ENCODE measurements around the gene CBLL1.

- TF ChIP-seq DPF2 (CRISPR knock-in tag; IDR thresholded peaks at IDR 0.05; ENCODE audit: borderline replicate concordance, low read depth) (no peak), ZNF274 (CRISPR knock-in tag; IDR thresholded peaks at IDR 0.05) (no peak; the same call in 1 of the 2 replicates), ZBTB21 (CRISPR knock-in tag; IDR thresholded peaks at IDR 0.05) (no peak), SP1 (IDR thresholded peaks at IDR 0.05) (no peak), SP1 (CRISPR knock-in tag; IDR thresholded peaks at IDR 0.05) (no peak), EP300 (IDR thresholded peaks at IDR 0.05; ENCODE audit: low read depth in 2 of 2, low read length in 2 of 2) (no peak), EP300 (CRISPR knock-in tag; IDR thresholded peaks at IDR 0.05; ENCODE audit: borderline replicate concordance) (no peak), PHF21A (CRISPR knock-in tag; IDR thresholded peaks at IDR 0.05) (no peak), ZNF619 (CRISPR knock-in tag; IDR thresholded peaks at IDR 0.05) (peak; percentile 96), TRIM24 (CRISPR knock-in tag; IDR thresholded peaks at IDR 0.05) (no peak), ZNF577 (CRISPR knock-in tag; IDR thresholded peaks at IDR 0.05; ENCODE audit: borderline replicate concordance, low read depth) (no peak), ZNF224 (CRISPR knock-in tag; IDR thresholded peaks at IDR 0.05) (no peak), ATF6 (CRISPR knock-in tag; conservative IDR thresholded peaks at IDR 0.05) (no peak)
- TF ChIP-seq, protein P1, sequence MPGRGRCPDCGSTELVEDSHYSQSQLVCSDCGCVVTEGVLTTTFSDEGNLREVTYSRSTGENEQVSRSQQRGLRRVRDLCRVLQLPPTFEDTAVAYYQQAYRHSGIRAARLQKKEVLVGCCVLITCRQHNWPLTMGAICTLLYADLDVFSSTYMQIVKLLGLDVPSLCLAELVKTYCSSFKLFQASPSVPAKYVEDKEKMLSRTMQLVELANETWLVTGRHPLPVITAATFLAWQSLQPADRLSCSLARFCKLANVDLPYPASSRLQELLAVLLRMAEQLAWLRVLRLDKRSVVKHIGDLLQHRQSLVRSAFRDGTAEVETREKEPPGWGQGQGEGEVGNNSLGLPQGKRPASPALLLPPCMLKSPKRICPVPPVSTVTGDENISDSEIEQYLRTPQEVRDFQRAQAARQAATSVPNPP (CRISPR knock-in tag; IDR thresholded peaks at IDR 0.05): no peak
Observed at GRCh38 chr7:107742678-107743566, 1.0 kb upstream of the CBLL1 start.

All from HepG2 (cell line).